ENCODE data around the gene TMEM140.

DNA sequence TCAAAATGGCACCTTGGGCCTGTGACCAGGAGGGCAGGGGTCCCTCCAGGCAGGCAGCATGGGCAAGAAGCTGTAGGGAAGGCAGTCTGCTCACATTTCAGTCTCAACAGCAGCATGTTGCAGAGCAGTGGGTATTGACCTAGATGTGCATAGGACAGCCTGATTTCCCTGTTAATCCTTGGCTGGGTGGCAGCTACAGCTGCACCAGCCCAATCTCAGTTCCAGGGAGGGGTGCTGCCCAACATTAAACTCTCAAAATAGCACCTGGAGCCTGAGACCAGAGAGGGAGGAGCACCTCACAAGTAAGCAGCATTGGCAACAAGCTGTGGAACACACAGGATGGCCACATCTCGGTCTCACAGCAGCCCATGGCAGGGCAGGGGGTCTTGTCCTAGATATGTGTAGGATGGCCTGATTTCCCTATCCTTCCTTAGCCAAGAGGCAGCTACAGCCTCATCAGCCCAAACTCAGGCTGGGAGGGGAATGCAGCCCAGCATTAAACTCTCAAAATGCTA is 10.3 kb downstream of the TMEM140 start:
- TF ChIP-seq, protein P1, sequence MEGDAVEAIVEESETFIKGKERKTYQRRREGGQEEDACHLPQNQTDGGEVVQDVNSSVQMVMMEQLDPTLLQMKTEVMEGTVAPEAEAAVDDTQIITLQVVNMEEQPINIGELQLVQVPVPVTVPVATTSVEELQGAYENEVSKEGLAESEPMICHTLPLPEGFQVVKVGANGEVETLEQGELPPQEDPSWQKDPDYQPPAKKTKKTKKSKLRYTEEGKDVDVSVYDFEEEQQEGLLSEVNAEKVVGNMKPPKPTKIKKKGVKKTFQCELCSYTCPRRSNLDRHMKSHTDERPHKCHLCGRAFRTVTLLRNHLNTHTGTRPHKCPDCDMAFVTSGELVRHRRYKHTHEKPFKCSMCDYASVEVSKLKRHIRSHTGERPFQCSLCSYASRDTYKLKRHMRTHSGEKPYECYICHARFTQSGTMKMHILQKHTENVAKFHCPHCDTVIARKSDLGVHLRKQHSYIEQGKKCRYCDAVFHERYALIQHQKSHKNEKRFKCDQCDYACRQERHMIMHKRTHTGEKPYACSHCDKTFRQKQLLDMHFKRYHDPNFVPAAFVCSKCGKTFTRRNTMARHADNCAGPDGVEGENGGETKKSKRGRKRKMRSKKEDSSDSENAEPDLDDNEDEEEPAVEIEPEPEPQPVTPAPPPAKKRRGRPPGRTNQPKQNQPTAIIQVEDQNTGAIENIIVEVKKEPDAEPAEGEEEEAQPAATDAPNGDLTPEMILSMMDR (IDR thresholded peaks at IDR 0.05; ENCODE audit: low read length): no peak
- TF ChIP-seq EZH2phosphoT487 (IDR thresholded peaks at IDR 0.05; ENCODE audit: low read length) (no peak), EZH2 (optimal IDR thresholded peaks at IDR 0.05; ENCODE audit: low read depth, low read length) (no peak)

All from MM.1S (cell line).